Stomach (tissue), 9 donors: ENCODE data around the gene UBXN6. TPM values are rescaled to one million over a fixed set of nuclear protein-coding genes. Genes with fewer than 3 reads are reported as not detected.

ENCODE experiments used
- DNase-seq, 2 donors: peaks; one replicate each; pipeline versions ENCODE4 v3.0.0 to v3.0.0-alpha.2; 2013 to 2019
- H3K27ac ChIP-seq, 5 donors: fragments of 200-600 bp in 4 of 5; sonication (generic) in 4 of 5; one replicate each; pipeline ENCODE4 v1.5.1; 2013 to 2019; ENCODE audit warnings: mild to moderate bottlenecking in 1 of 5, moderate library complexity in 1 of 5
- H3K27me3 ChIP-seq, 3 donors: fragments of 200-600 bp; sonication (generic); one replicate each; pipeline ENCODE4 v1.5.1; 2017 to 2019; ENCODE audit warnings: mixed run types in 1 of 3
- H3K36me3 ChIP-seq, 4 donors: fragments of 200-600 bp; sonication (generic); 1 replicate in 3 of 4; 2 replicates in 1 of 4; pipeline ENCODE4 v1.5.1; 2016 to 2019
- H3K4me1 ChIP-seq, 4 donors: fragments of 200-600 bp; sonication (generic); one replicate each; pipeline ENCODE4 v1.5.1; 2016 to 2019
- H3K4me3 ChIP-seq, 4 donors: fragments of 200-600 bp; sonication (generic) in 3 of 4; one replicate each; pipeline ENCODE4 v1.5.1; 2016 to 2019; ENCODE audit warnings: mild to moderate bottlenecking in 1 of 4
- H3K9me3 ChIP-seq, 4 donors: fragments of 200-600 bp; sonication (generic); one replicate each; pipeline ENCODE4 v1.5.1; 2016 to 2019
- EP300 ChIP-seq: sonication (generic); formaldehyde crosslinking; IDR thresholded peaks from one replicate; pipeline ENCODE4 v1.6.1; 2017; ENCODE audit warnings: antibody characterized with exemption
- POLR2A ChIP-seq, 4 donors: fragments of 450-650 bp; IDR thresholded peaks; one replicate each; pipeline ENCODE4 v1.6.1; 2016; ENCODE audit warnings: antibody characterized with exemption in 4 of 4, control low read depth in 2 of 4, mild to moderate bottlenecking in 1 of 4, moderate library complexity in 1 of 4
- POLR2AphosphoS5 ChIP-seq, 3 donors: sonication (generic); formaldehyde crosslinking; IDR thresholded peaks; one replicate each; pipeline ENCODE4 v1.6.1; 2016; ENCODE audit warnings: antibody characterized with exemption in 3 of 3
- WGBS, 5 donors: extraction: QIAGEN DNeasy Blood & Tissue Kit in 3 of 5; methylation state at CpG; one replicate each; pipeline versions ENCODE4 v1.1.5 to v1.1.7; 2013 to 2018; 5-methylcytosine and 5-hydroxymethylcytosine counted together
- intact Hi-C: fragments of 100-400 bp; cut with DNase I; formaldehyde crosslinking; loops from one replicate; pipeline ENCODE4 v1.15.1; 2023; ENCODE audit warnings: low total_unique reads
- polyA plus RNA-seq, 3 donors: library from polyadenylated mRNA; stranded (reverse); fragments of 200-250 nt; gene quantifications; one replicate each; pipeline ENCODE4 v1.2.3, GENCODE V29; 2013
- total RNA-seq, 5 donors: library from RNA; depleted of rRNA; stranded (reverse); fragments of >200 nt; gene quantifications; one replicate each; pipeline versions ENCODE4 v1.1.0 to v1.2.3, GENCODE V29; 2014 to 2016
- TF ChIP-seq, protein P1 (sequence below), 7 experiments: fragments of 450-650 bp in 4 of 7; fragments of 200-600 bp in 3 of 7; sonication (generic) in 3 of 7; IDR thresholded peaks; one replicate each; pipeline ENCODE4 v1.5.1; 2016 to 2019; ENCODE audit warnings: antibody characterized with exemption in 7 of 7, control low read depth in 2 of 7, mild to moderate bottlenecking in 1 of 7
- donor health status: healthy with polysubstance abuse.
- donor health status: Bipolar disorder and iron deficiency.
- donor health status: healthy.

Gene UBXN6
- total and polyA plus RNA-seq, 8 donors = 19.3 to 208 (median 93.4) TPM

- Histone ChIP-seq H3K4me3 (no peak overlapping the region), H3K4me1 (peaks cover 0 to 5% (median 0%) of the 10 kb centered on the region in 4 donors), H3K27ac (no peak overlapping the region), H3K9me3 (no peaks in the 10 kb centered on the region), H3K27me3 (no peaks in the 10 kb centered on the region), H3K36me3 (peaks cover 51 to 100% (median 100%) of the 10 kb centered on the region in 4 donors)
- intact Hi-C loops = no loop called here
- 90 to 94% (median 93%) methylated on average over 7 to 15 of the region's 15 CpGs for WGBS, 5 donors
- no peak for TF ChIP-seq POLR2AphosphoS5 (IDR thresholded peaks at IDR 0.05)
- TF ChIP-seq, protein P1, sequence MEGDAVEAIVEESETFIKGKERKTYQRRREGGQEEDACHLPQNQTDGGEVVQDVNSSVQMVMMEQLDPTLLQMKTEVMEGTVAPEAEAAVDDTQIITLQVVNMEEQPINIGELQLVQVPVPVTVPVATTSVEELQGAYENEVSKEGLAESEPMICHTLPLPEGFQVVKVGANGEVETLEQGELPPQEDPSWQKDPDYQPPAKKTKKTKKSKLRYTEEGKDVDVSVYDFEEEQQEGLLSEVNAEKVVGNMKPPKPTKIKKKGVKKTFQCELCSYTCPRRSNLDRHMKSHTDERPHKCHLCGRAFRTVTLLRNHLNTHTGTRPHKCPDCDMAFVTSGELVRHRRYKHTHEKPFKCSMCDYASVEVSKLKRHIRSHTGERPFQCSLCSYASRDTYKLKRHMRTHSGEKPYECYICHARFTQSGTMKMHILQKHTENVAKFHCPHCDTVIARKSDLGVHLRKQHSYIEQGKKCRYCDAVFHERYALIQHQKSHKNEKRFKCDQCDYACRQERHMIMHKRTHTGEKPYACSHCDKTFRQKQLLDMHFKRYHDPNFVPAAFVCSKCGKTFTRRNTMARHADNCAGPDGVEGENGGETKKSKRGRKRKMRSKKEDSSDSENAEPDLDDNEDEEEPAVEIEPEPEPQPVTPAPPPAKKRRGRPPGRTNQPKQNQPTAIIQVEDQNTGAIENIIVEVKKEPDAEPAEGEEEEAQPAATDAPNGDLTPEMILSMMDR (IDR thresholded peaks at IDR 0.05) = no peak
- no peak for TF ChIP-seq POLR2A (IDR thresholded peaks at IDR 0.05)
- TF ChIP-seq EP300 = no peak
- no peak for DNase-seq
Observed at GRCh38 chr19:4499855-4500254, 42.3 kb upstream of the UBXN6 start.

GRCh38 chr19:4499318-4499717 is 41.7 kb upstream of the UBXN6 start:
- Histone ChIP-seq H3K36me3 (peaks cover 56 to 100% (median 100%) of the 10 kb centered on the region in 4 donors), H3K27ac (no peak overlapping the region), H3K9me3 (no peaks in the 10 kb centered on the region), H3K4me3 (no peak overlapping the region), H3K27me3 (no peaks in the 10 kb centered on the region), H3K4me1 (no peaks in the 10 kb centered on the region)
- no peak for DNase-seq
- TF ChIP-seq EP300 (no peak), POLR2A (IDR thresholded peaks at IDR 0.05) (no peak), POLR2AphosphoS5 (IDR thresholded peaks at IDR 0.05) (no peak)
- TF ChIP-seq, protein P1 (IDR thresholded peaks at IDR 0.05) = no peak
- intact Hi-C loops = no loop called here
- 93 to 95% (median 95%) methylated on average over 22 to 23 of the region's 23 CpGs for WGBS, 5 donors

- H3K4me3 ChIP-seq = no peak overlapping the region
- no peaks in the 10 kb centered on the region for H3K4me1 ChIP-seq
- no peak for TF ChIP-seq POLR2A (IDR thresholded peaks at IDR 0.05)
- no peak for TF ChIP-seq EP300
- TF ChIP-seq POLR2AphosphoS5 (IDR thresholded peaks at IDR 0.05) = no peak
- H3K27ac ChIP-seq = no peak overlapping the region
- H3K27me3 ChIP-seq = no peaks in the 10 kb centered on the region
- WGBS, 5 donors = 94 to 98% (median 97%) methylated on average over 7 to 12 of the region's 12 CpGs
- intact Hi-C loops = no loop called here
- H3K36me3 ChIP-seq = peaks cover 58 to 100% (median 100%) of the 10 kb centered on the region in 4 donors
- no peaks in the 10 kb centered on the region for H3K9me3 ChIP-seq
- no peak for DNase-seq
Observed at GRCh38 chr19:4498694-4499093, 41.1 kb upstream of the UBXN6 start.

DNA sequence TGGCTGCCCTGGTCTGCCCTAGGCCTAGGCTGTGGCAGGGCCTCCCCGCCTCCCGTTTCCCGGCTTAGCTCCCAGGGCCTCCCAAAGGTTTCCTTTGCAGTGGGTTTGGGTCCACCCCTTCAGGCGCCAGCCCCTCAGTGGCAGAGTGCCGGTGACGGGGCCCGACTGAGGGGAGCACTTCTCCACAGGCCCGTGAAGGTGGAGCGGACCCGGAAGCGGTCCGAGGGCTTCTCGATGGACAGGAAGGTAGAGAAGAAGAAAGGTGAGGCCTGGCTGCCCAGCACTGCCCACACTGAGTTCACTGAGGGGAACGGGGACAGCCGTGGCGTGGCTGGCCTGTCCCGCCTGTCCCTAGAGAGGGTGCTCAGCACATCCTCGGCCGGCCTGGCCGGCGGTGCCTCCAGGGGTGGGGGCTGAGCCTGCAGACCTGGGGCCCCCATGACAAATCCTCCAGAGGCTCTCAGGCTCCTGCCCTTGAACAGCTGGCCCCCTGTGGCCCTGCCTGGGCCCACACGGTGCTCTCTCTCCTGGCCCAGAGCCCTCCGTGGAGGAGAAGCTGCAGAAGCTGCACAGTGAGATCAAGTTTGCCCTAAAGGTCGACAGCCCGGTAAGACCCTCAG is 40.3 kb upstream of the UBXN6 start:
- TF ChIP-seq, protein P1 (IDR thresholded peaks at IDR 0.05) = no peak
- TF ChIP-seq EP300 (no peak), POLR2AphosphoS5 (IDR thresholded peaks at IDR 0.05) (no peak), POLR2A (IDR thresholded peaks at IDR 0.05) (no peak)
- no peaks in the 10 kb centered on the region for H3K9me3 ChIP-seq
- H3K4me1 ChIP-seq = no peaks in the 10 kb centered on the region
- DNase-seq = no peak
- H3K4me3 ChIP-seq = no peak overlapping the region
- H3K27ac ChIP-seq = no peak overlapping the region
- 90 to 96% (median 93%) methylated on average over 18 to 25 of the region's 25 CpGs for WGBS, 5 donors
- H3K27me3 ChIP-seq = no peaks in the 10 kb centered on the region
- intact Hi-C loops = no loop called here
- H3K36me3 ChIP-seq = peaks cover 63 to 99% (median 99%) of the 10 kb centered on the region in 4 donors

- TF ChIP-seq EP300 (no peak), POLR2AphosphoS5 (IDR thresholded peaks at IDR 0.05) (no peak), POLR2A (IDR thresholded peaks at IDR 0.05) (no peak)
- TF ChIP-seq, protein P1 (IDR thresholded peaks at IDR 0.05) = no peak
- intact Hi-C loops = no loop called here
Observed at GRCh38 chr19:4496304-4496703, 38.7 kb upstream of the UBXN6 start.

More at GRCh38 chr19:4496304-4496703, 38.7 kb upstream of the UBXN6 start:
- no peak overlapping the region for H3K4me3 ChIP-seq
- H3K36me3 ChIP-seq = peaks cover 65 to 94% (median 93%) of the 10 kb centered on the region in 4 donors
- 88 to 96% (median 90%) methylated on average over 13 to 18 of the region's 18 CpGs for WGBS, 5 donors
- H3K9me3 ChIP-seq = no peaks in the 10 kb centered on the region
- no peak overlapping the region for H3K27ac ChIP-seq
- no peaks in the 10 kb centered on the region for H3K27me3 ChIP-seq
- no peaks in the 10 kb centered on the region for H3K4me1 ChIP-seq
- DNase-seq = no peak
